OCI-LY1 (cell line): ENCODE results near the gene FMN2.

Experiments used
- H2AFZ ChIP-seq: fragments of 200-600 bp; sonication (generic), shearing (Covaris generic); 2 replicates; pipeline ENCODE4 v1.6.0; 2014; ENCODE audit warnings: antibody characterized with exemption, mild to moderate bottlenecking, low read length
- H3F3A ChIP-seq: fragments of 200-600 bp; sonication (generic), shearing (Covaris generic); 2 replicates; pipeline ENCODE4 v1.6.0; 2014; ENCODE audit warnings: mild to moderate bottlenecking, antibody characterized with exemption, low read length, moderate library complexity; ENCODE audit not compliant: insufficient read depth
- H3K27ac ChIP-seq: fragments of 200-600 bp; sonication (generic); 2 replicates; pipeline ENCODE4 v1.5.1; 2014; ENCODE audit warnings: low read length, mixed run types, mild to moderate bottlenecking, low read depth; ENCODE audit not compliant: poor library complexity, severe bottlenecking
- H3K27me3 ChIP-seq: fragments of 200-600 bp; sonication (generic); 2 replicates; pipeline ENCODE4 v1.6.0; 2014; ENCODE audit warnings: antibody characterized with exemption, mild to moderate bottlenecking, low read length, moderate library complexity; ENCODE audit not compliant: insufficient read depth
- H3K36me3 ChIP-seq: fragments of 200-600 bp; sonication (generic); 2 replicates; pipeline ENCODE4 v1.6.1; 2014; ENCODE audit warnings: mild to moderate bottlenecking, antibody characterized with exemption, low read length, moderate library complexity, mixed read lengths; ENCODE audit not compliant: insufficient read depth
- H3K4me1 ChIP-seq: fragments of 200-600 bp; sonication (generic); 2 replicates; pipeline ENCODE4 v1.5.1; 2014; ENCODE audit warnings: mild to moderate bottlenecking, low read length, moderate library complexity; ENCODE audit not compliant: insufficient read depth, severe bottlenecking
- H3K4me2 ChIP-seq: fragments of 200-600 bp; sonication (generic), shearing (Covaris generic); 2 replicates; pipeline ENCODE4 v1.6.1; 2014; ENCODE audit warnings: low read length
- H3K4me3 ChIP-seq: fragments of 200-600 bp; sonication (generic); 2 replicates; pipeline ENCODE4 v1.5.1; 2014; ENCODE audit warnings: low read length, low read depth, mild to moderate bottlenecking, mixed read lengths; ENCODE audit not compliant: poor library complexity, severe bottlenecking
- H3K79me2 ChIP-seq: fragments of 200-600 bp; shearing (Covaris generic); 2 replicates; pipeline ENCODE4 v1.6.1; 2016; ENCODE audit warnings: mixed run types, low read length, mixed read lengths; ENCODE audit not compliant: insufficient read depth
- H3K9ac ChIP-seq: fragments of 200-600 bp; sonication (generic), shearing (Covaris generic); 2 replicates; pipeline ENCODE4 v1.6.1; 2014; ENCODE audit warnings: mild to moderate bottlenecking, low read length, mixed read lengths
- H3K9me2 ChIP-seq: fragments of 200-600 bp; sonication (generic), shearing (Covaris generic); 2 replicates; pipeline ENCODE4 v1.6.1; 2014; ENCODE audit warnings: low read depth, mild to moderate bottlenecking, low read length, mixed read lengths
- H3K9me3 ChIP-seq: fragments of 200-600 bp; shearing (Covaris generic); 2 replicates; pipeline ENCODE4 v1.6.1; 2014; ENCODE audit warnings: low read length, mixed read lengths
- H4K20me1 ChIP-seq: fragments of 200-600 bp; sonication (generic), shearing (Covaris generic); 2 replicates; pipeline ENCODE4 v1.6.0; 2016; ENCODE audit warnings: mild to moderate bottlenecking, low read length; ENCODE audit not compliant: insufficient read depth
- EZH2 ChIP-seq: fragments of 200-600 bp; sonication (generic), shearing (Covaris generic); IDR thresholded peaks from 2 replicates; pipeline ENCODE4 v1.8.0; 2017; ENCODE audit warnings: borderline replicate concordance, mixed run types, mild to moderate bottlenecking, antibody characterized with exemption, low read length, moderate library complexity, mixed read lengths
- TF ChIP-seq, protein P1 (sequence below): fragments of 200-600 bp; sonication (generic), shearing (Covaris generic); IDR thresholded peaks from 2 replicates; pipeline ENCODE4 v1.5.1; 2017; ENCODE audit warnings: mild to moderate bottlenecking, antibody characterized with exemption, low read length, moderate library complexity, mixed read lengths

Gene FMN2

DNA sequence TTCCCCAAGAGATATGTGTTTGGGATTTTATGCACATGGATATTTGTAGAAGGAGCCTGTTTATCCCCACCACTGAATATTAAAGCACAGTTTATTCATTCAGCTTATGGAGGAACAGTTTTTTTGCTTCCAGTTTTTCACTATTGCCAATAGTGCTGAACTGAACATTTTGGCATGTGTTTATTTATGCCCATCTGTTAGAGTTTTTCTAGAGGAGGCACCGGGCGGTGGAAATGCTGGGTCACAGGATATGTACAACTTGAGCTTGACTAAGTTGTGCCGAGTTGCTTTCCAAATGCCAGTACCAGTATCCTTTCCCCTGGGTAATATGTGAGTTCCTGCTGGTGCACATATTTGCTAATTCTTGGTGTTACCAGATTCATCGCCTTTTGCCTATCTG, 409.0 kb downstream of the FMN2 start:
- Histone ChIP-seq H3K27me3 (no peaks in the 10 kb centered on the region), H3K4me1 (no peaks in the 10 kb centered on the region), H3K4me3 (no peak overlapping the region), H3K79me2 (no peaks in the 10 kb centered on the region), H3K9me3 (no peaks in the 10 kb centered on the region), H4K20me1 (no peaks in the 10 kb centered on the region), H3K36me3 (no peaks in the 10 kb centered on the region), H3K9me2 (no peaks in the 10 kb centered on the region), H3K4me2 (no peak overlapping the region), H3F3A (no peaks in the 10 kb centered on the region), H3K9ac (no peak overlapping the region), H3K27ac (no peak overlapping the region), H2AFZ (no peak overlapping the region)
- TF ChIP-seq EZH2, result no peak
- TF ChIP-seq, protein P1, sequence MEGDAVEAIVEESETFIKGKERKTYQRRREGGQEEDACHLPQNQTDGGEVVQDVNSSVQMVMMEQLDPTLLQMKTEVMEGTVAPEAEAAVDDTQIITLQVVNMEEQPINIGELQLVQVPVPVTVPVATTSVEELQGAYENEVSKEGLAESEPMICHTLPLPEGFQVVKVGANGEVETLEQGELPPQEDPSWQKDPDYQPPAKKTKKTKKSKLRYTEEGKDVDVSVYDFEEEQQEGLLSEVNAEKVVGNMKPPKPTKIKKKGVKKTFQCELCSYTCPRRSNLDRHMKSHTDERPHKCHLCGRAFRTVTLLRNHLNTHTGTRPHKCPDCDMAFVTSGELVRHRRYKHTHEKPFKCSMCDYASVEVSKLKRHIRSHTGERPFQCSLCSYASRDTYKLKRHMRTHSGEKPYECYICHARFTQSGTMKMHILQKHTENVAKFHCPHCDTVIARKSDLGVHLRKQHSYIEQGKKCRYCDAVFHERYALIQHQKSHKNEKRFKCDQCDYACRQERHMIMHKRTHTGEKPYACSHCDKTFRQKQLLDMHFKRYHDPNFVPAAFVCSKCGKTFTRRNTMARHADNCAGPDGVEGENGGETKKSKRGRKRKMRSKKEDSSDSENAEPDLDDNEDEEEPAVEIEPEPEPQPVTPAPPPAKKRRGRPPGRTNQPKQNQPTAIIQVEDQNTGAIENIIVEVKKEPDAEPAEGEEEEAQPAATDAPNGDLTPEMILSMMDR, result no peak

- no peak overlapping the region for H3K27ac ChIP-seq
Measured at GRCh38 chr1:240501115-240501514, 409.4 kb downstream of the FMN2 start.

DNA sequence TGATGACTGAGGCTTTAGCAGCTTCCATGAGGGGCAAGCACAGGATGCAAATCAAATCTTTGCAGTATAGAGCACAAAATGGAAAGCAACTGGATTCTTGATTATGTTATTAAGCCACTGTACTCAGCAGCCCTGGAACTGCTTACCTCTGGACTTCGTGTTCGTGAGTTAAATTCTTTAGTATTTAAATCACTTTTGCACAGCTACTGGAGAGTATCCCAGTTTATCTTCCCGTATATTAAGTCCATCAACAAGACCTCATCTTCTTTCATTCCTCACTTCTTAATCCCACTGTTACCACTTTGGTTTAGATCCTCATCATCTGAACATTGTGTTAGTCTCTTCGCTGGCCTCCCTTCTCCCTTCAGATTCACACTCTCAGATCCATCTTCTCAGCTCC, 411.4 kb downstream of the FMN2 start:
- no peaks in the 10 kb centered on the region for H3K9me2 ChIP-seq
- no peak overlapping the region for H3K4me3 ChIP-seq
- H3K9ac ChIP-seq, result no peak overlapping the region
- H3K36me3 ChIP-seq, result no peaks in the 10 kb centered on the region
- H3K4me2 ChIP-seq, result no peak overlapping the region
- TF ChIP-seq, protein P1, result no peak
- no peak for TF ChIP-seq EZH2
- no peaks in the 10 kb centered on the region for H4K20me1 ChIP-seq
- H3K27ac ChIP-seq, result no peak overlapping the region
- H3K79me2 ChIP-seq, result no peaks in the 10 kb centered on the region
- H3K4me1 ChIP-seq, result no peaks in the 10 kb centered on the region
- H3K27me3 ChIP-seq, result no peaks in the 10 kb centered on the region
- no peaks in the 10 kb centered on the region for H3F3A ChIP-seq
- H2AFZ ChIP-seq, result no peak overlapping the region
- no peaks in the 10 kb centered on the region for H3K9me3 ChIP-seq

More at GRCh38 chr1:240501115-240501514, 409.4 kb downstream of the FMN2 start:
- H4K20me1 ChIP-seq, result no peaks in the 10 kb centered on the region
- H3K9me2 ChIP-seq, result no peaks in the 10 kb centered on the region
- no peaks in the 10 kb centered on the region for H3F3A ChIP-seq
- H3K9me3 ChIP-seq, result no peaks in the 10 kb centered on the region
- H3K79me2 ChIP-seq, result no peaks in the 10 kb centered on the region
- H3K36me3 ChIP-seq, result no peaks in the 10 kb centered on the region
- H3K9ac ChIP-seq, result no peak overlapping the region
- H3K27me3 ChIP-seq, result no peaks in the 10 kb centered on the region
- TF ChIP-seq, protein P1, result no peak
- TF ChIP-seq EZH2, result no peak
- H3K4me3 ChIP-seq, result no peak overlapping the region
- no peak overlapping the region for H2AFZ ChIP-seq
- H3K4me1 ChIP-seq, result no peaks in the 10 kb centered on the region
- H3K4me2 ChIP-seq, result no peak overlapping the region
